HG02678 (cell line): ENCODE results near the gene RAD51B.
"Not testable (repeated sequence)": the region's sequence is repeated elsewhere in the genome, so short reads cannot be mapped to it uniquely, and the experiment has no call there.

Source experiments
- ATAC-seq: cut with Tn5 transposase; IDR thresholded peaks from one replicate; pipeline ENCODE4 v1.9.1; 2021; ENCODE audit warnings: mild to moderate bottlenecking, moderate library complexity; ENCODE audit not compliant: unreplicated experiment

The RAD51B gene

DNA sequence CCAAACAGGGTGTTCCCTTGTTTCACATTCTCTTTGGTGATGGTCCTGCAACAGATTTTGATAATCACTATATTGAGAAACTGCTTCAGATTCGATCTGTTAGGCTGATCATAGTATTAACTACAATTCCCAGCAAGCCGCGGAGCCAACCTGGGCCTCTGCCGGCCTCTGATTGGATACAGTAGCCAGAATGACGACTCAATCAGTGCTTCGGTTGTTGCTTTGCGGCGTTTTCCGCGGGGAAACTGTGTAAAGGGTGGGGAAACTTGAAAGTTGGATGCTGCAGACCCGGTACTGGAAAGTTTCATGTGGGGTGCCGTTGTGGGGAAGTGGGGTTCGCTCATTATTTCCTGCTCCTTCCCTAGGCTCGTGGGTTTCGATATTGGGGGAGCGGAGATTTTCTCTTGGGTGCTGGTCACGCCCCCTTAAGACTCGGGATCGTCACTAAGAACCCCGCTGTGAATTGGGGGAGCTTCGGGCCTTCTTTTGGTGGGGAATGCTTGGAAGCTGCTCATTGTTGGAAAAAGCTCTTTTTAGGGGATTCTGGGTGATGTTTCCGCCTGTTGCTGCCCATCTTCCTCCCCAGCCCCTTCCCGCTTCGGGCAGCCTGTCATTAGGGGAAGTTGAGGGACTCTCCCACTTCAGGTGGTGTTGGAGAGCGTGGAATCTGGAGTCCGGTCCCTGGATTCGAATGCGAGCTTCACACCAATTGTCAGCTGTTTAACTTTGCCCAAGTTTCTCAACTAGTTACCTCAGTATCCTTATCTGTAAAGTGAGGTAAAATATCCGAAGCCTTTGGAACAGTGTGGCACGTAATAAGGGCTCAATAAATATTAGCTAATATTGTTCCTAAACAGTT, at the start of gene RAD51B:
Gene RAD51B (plus strand): TSS at position 217 of the 859 bp plus-strand sequence.
- ATAC-seq = peak; percentile 66

DNA sequence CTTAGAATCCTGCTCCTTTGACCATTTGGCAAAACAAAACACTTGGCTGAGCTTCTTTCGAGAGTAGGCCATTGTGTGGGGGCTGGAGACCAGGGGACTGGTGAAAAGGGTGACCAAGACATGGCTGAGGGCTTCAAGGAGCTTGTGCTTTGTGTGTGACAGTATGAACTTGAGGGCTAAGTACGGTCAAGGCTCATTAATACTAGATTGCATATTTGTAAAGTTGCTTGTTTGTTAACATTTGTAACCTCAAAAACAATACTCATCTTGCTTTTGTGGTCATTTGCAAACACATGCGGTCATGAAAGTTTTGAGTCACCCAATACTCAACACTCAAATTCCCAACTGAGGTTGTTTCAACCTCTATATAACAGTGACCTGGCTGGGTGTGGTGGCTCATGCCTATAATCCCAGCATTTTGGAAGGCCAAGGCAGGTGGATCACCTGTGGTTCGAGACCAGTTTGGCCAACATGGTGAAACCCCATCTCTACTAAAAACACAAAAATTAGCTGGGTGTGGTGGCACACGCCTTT, 45.7 kb upstream of the RAD51B start:
- no peak for ATAC-seq

DNA sequence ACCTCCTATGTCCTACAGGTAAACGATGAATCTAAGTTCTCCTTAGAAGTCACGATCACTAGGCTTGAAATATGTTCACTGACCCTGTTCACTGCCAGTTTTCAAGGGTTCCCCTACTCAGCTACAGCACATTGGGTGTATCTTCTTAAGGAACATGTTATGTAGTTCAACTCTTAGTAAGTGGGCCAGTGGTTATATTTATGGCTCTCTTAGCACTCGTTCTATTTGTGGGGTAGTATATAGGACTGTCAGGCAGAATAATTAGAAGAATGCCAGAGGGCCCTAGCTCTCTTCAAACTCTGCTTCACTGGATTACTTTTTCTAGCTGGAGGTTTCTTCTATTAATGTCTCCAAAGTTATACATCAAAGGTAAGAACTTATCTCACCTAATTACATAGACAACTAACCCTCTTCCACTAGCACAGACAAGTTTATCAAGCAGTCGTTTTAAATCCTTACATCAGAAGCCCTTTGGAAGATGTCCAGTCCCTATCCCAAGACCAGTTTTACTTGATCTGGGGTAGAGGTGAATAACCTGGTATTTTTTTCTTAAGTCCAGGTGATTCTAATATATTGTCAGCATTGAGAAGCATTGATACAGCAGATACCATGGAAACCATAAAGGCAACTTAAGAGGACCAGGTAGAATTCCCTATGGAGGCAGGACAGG, 42.8 kb upstream of the RAD51B start:
- no peak for ATAC-seq

DNA sequence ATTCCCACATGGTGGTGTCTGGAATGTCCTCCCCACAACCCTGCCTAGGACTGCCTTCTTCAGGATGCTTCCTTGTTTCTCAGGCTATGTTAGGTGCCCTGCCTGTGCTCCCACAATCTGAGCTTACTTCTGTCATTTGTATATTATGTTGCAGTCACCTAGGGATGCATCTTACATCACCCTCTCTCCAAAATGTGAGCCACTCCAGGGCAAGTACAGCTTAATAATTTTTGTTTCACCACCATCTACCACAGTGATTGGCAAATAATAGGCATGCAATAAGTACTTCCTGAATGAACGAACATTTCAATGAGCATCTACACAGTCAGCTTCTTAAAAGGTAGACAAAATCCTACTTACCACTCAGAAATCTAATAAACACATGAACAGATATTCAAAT, 40.8 kb upstream of the RAD51B start:
- no peak for ATAC-seq

DNA sequence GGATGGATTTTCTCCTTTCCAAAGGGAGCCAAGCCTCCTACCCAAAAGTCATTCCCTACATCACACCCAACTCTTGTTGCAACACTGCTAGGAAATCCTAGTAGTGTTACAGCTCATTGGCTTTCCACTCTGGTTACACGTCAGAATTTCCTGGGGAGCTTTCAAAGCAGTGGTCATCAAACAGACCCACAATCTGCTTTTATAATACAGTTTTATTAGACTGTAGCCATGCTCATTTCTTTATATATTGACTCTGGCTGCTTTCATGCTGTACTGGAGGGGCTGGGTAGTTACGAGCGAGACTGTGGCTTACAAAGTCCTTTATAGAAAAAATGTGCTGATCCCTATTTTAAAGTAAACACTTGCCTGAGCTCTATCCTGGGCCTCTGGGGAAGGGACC, 37.5 kb upstream of the RAD51B start:
- no peak for ATAC-seq

DNA sequence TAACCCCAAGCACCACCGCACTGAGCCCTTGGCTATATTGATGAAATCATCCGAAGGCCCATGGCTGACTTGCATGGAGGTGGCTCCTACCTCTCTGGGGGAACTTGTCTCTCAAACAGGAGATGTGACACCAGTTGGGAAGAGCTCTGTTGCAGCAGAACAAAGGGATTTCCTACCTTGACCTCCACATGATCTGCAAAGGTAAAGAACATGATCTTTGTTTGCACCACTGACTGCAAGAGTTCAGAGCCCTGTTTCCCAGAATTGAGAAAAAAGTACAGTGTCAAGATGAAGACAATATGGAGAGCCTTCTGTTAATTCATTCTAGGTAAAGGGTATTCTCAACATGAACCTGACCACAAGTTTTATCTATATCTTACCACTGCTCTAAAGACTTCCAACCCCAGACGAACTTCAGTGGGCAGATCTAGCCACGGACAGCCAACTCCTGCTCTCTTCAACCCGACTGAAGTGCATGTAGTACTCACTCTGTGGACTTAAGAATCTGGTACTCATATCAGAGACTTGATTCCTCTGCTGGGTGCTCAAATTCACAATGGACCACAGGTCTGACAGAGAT, 35.2 kb upstream of the RAD51B start:
- ATAC-seq = no peak

DNA sequence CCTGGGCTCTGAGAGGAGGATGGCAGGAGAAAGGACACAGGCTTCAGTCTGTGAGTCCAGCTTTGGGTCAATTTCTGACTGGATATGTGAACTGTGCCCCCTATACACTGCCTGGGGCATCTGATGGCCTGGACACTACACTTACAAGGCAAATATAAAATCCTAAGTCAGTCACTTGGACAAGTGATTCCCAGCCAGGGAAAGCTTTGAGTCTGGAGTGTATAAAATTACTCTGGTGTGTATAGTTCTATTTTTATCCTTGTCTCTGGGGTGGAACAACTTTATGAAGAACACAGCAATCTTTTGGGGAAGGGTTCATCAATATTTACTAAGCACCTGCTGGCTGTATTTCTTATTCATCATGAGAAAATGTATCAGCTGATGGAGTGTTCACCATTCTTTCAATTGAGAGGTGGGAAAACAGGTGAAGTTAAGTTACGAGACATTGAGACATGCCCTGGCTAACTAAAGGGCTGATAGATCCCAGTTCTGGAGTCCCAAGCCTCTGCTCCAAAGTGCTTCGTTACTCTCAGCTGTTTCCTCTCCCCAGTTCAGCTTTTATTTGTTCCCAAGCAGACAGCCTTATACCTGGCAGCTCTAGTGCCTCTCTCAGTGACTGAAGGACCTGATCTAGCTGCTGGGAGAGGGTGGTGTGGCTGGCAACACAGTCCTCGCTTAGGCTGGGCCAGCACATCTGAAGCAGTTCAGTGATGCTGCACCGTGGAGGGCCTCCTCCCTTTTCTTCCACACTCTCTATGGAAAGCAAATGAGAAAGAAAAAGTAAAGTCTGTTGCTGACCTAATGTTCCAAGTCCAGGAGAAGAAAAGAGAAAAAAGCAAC, 34.1 kb upstream of the RAD51B start:
- ATAC-seq = no peak

DNA sequence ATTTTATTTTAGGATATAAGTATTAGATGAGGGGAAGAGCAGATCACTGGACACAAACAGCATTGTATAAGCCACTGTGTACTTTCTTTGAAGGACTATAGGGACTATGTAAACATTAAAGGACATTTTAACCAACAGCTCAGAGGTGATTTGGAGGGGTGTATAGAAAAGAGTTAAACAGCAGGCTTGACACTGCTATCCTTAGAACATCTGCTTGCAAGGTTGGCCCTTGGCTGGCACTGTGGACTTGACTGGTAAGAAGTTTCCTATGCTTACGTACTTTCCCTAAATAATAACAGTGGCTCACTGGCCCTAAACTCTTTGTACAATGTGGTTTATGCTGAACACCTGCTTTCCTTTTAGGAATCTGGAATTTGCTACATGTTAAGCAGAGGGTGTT, 31.9 kb upstream of the RAD51B start:
- ATAC-seq = no peak

DNA sequence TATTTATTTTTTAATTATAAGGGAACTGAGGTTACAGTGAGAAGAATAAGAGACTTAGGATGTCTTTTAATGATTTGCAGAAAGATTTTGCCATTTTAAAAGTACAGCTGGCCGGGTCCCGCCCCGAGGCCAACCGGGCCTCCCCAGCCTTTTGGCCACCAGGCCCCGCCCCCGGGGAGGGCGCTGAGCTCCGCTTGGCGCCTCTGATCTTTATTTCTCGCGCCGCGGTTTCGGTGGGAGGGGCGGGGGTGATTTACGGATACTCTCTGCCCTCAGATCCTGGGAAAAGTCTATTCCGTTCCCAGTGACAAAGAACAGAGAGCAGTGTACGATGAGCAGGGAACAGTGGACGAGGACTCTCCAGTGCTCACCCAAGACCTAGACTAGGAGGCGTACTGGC, 20.8 kb upstream of the RAD51B start:
- ATAC-seq = no peak

DNA sequence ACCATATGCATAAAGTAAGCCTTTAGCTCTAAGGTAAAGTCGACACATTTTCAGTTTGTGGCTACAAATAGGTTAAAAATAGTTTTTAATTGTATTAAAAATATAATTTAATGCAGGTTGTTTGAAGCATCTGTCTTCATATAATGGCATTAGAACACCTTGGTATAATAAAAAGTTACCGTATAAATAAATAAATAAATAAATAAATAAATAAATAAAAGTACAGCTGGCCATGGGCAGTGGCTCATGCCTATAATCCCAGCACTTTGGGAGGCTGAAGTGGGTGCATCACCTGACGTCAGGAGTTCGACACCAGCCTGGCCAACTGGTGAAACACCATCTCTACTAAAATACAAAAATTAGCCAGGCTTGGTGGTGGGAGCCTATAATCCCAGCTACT, 18.8 kb upstream of the RAD51B start:
- no peak for ATAC-seq

DNA sequence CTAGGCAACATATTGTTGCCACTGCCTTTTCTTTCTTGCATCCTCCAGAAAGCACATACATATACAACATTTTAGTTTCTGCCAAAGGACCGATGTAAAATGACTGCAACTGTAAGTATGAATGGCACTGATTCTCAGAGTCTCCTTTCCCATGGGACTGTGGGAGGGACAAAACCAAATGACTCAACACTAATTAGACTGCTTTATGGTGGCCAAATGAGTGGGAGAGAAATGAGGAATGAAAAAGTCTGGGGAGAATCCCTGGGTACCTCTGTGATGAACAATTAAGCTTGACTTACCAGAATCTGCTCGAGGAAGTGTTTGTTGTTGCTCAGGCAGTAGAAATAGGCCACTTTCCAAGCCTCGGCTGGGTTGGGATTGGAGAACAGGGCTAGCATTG, 13.3 kb upstream of the RAD51B start:
- no peak for ATAC-seq

DNA sequence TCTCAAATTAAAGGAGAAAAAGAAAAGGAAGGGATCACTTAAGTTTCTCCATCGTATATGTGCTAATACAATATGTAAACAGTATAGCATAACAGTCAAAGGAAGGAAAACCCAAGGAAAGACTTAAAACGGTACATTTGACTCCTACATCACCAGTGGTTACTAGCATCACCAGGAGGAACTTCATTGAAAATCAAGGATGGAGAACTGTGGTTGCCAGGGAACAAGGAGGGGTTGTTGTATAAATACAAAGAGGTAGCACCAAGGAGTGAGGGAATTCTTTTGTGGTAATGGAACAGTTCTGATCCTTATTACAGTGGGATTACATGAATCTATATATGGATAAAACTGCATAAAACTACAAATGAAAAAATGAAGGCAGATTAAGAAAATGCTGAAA, 4.8 kb upstream of the RAD51B start:
- no peak for ATAC-seq

DNA sequence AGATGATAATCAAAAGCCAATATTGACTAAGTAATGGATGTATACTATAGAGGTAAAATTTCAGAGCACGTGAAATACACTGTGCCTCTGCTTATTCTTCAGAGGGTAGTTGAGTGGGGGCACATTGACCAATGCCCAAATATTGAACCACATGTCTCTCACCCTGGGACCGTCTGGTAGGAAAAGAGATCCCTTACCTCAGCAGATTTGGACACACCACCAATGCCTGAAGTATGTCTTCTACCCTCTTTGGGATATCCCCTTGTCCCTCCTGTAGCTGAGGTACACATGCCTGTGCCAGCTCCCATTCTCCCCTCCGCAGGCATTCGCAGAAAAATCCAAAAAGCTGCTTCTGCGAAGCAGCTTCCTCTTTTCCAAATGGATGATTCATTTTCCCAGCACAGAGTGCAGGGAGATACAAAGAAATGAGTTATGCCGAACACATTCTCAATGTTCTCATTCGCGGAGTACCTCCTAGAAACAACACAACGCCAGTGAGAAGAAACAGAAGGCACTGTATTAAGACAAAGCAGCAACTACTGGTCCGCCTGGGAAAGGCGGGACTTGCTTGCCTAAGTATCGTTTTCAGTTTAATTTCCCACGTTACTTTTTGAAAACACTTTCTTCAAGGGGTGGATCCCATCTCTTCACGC, 3.9 kb upstream of the RAD51B start:
- no peak for ATAC-seq

DNA sequence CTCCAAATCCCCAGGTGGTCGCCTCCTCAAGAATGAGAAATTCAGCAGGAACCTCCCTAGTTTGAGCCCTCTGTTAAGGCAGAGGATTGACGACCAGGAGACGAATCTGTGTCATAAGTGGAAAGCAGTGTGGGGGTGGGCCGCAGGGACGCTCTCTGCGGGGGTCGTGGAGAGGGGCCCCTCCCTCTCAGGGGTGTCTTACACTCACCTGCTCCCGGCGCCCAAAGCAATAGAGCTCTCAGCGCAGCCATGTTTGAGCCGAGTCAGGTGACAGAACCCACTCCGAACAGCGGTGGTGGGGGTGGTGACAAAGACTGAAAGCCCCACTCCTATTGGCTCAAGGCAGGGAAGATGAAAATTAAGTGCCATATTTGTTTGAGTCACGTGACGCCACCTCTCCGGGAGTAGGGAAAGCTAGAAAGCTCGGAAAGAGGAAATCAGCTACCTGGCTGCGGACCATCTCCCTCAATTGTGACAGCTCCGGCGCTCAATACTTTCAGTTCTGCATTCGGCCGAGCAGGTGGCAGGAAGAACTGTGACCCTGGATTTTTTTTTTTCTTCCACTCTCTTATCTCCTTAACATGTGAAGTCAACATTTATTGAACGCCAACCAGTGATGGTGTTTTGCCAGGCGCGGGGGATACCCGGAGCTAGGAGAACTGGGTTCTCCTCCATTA, 3.1 kb upstream of the RAD51B start, which contains the start of gene ZFYVE26:
Gene ZFYVE26 (minus strand): TSS at position 265 of the 677 bp plus-strand sequence. CDS start 627 bp downstream, outside the sequence.
- peak; percentile 82 for ATAC-seq

DNA sequence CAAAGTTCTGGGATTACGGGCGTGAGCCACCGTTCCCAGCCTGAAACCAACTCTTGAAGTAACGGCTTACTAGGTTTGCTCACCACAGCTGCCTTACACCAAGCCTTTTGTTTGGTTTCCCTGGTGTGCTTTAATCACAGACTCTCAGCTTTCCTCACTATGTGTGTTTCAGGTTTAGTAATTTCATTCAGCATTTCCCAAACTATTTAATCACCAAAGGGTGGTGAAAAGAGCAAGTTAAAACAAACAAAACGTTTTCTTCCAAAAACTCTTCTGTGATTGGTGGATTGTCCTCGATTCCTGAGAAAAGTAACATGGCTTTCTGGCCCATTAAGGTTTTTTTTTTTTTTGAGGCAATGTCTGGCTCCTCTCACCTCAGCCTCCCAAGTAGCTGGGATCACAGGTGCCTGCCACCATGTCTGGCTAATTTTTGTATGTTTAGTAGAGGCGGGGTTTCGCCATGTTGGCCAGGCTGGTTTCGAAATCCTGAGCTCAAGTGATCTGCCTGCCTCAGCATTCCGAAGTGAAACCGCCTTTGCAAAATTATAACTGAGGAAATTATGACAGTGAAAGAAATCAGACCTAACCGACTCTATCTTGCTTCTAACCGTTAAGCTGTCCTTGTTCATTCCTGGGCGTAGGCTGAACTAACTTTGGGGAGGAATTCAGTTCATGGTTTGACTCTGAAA, 1.7 kb upstream of the RAD51B start:
- ATAC-seq = no peak

DNA sequence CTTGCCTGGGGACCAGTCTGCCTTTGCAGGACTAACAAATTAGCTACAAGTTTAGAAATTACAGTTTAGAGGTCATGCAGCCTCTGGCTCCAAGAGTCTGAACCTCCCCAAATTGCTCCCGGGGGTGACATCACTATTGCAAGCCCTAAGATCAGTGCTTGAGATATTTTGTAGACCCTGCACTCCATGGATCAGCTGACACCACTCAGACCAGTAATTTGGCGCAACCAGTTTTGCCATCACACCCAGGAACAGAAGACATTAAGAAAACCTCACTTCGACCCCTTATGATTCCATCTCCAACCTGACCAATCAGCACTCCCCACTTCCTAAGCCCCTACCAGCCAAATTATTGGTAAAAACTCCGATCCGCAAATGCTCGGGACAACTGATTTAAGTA, 1.1 kb upstream of the RAD51B start:
- ATAC-seq = not testable (repeated sequence)

DNA sequence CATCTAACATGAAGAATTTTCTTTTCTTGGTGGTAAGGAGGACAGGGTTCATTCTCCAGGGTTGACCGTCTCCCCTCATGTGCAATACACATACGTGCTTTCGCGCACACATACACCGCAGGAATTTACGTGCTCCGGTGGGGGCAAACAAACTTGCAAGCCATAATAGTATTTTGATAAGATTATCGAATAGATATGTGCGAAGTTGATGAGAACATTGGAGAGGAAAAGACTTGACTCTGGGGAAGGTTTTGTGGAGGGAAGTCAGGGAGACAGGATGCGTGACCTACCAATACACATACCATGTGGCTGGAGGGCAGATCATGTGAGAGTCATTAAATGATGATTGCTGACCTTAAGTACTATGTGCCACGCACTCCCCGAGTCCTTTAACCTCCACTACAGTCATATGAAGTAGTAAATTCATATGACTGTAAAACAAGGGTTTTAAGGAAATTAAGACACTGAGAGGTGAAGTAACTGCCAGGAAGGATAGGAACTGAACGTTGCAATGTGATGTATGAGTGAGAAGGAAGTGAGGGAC, 921 bp downstream of the RAD51B start:
- no peak for ATAC-seq

DNA sequence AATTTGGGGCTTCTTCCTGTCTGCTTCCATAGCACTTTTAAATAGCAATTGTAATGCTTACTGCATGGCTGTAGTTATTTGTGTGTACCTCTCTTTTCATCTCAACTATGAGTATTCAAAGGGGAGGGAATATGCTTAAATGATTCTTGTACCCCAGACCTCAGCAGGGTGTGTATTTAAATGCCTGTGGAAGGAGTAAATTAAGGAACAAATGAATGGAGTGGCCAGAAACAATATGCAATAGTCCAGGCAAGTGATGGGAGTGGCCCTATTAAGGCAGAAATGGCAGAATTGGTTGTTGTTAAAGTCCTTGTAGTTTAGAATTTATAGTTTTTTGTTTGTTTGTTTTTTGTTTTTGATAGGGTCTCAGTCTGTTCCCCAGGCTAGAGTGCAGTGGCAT, 1.5 kb downstream of the RAD51B start:
- ATAC-seq = no peak

DNA sequence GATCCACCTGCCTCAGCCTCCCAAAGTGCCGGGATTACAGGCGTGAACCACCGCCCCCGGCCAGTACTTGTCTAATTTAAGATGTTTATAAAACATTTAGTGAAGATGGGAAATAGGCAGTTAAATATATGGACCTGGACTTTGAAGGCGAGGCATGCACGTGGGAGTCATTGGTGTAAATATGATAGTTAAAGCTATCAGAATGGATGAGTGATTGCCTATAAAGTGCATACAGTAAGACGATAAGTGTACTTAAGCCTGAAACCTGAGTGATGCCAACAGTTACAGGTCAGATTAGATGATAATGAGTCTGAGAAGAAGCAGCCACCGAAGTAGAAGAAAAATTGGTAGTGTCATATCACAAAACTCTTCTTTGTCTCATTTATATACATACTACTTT, 11.5 kb downstream of the RAD51B start:
- ATAC-seq = no peak
